ENCODE measurements around the gene FGFR2.

FGFR2 gene

DNA sequence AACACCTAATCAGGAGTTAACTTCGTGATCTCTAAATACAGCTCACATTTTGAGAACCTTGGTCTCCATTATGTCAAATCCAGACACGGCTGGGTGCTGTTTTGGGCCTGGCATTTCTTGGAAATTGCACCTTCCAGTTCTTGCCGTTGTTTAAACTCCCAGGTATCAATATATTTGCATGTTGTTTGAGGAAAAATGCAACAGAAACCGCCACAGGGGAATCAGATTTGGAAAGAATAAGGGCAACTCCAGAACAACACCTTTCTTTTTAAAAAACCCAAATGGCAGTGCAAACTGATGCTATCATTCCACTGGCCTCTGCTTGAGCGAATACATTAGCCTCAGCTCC is 162.0 kb downstream of the FGFR2 start:
- no peaks in the 10 kb centered on the region for H3K9me2 ChIP-seq (replicated peaks; ENCODE audit: control insufficient read depth, low read length)
- H3K9me3 ChIP-seq (ENCODE audit: control insufficient read depth, insufficient read depth, low read length): no peaks in the 10 kb centered on the region
- no peaks in the 10 kb centered on the region for H3K27me3 ChIP-seq (ENCODE audit: control insufficient read depth, low read length)
- H3K36me3 ChIP-seq (ENCODE audit: control insufficient read depth, low read length): no peaks in the 10 kb centered on the region
- H3K4me3 ChIP-seq (ENCODE audit: low read length): no peak overlapping the region
- H3K4me2 ChIP-seq (ENCODE audit: low read length): no peak overlapping the region
- H3K79me2 ChIP-seq (ENCODE audit: control insufficient read depth, low read length): no peaks in the 10 kb centered on the region
- H3K27ac ChIP-seq (ENCODE audit: low read depth, low read length): no peak overlapping the region
- no peaks in the 10 kb centered on the region for H3K4me1 ChIP-seq (ENCODE audit: control insufficient read depth, low read length)
- H3F3A ChIP-seq (ENCODE audit: control insufficient read depth, insufficient read depth): no peaks in the 10 kb centered on the region
- H4K20me1 ChIP-seq (ENCODE audit: control insufficient read depth, insufficient read depth, low read depth, low read length): no peaks in the 10 kb centered on the region
- no peak for TF ChIP-seq EZH2phosphoT487 (IDR thresholded peaks at IDR 0.05; ENCODE audit: borderline replicate concordance, low read length)
- TF ChIP-seq, protein P1, sequence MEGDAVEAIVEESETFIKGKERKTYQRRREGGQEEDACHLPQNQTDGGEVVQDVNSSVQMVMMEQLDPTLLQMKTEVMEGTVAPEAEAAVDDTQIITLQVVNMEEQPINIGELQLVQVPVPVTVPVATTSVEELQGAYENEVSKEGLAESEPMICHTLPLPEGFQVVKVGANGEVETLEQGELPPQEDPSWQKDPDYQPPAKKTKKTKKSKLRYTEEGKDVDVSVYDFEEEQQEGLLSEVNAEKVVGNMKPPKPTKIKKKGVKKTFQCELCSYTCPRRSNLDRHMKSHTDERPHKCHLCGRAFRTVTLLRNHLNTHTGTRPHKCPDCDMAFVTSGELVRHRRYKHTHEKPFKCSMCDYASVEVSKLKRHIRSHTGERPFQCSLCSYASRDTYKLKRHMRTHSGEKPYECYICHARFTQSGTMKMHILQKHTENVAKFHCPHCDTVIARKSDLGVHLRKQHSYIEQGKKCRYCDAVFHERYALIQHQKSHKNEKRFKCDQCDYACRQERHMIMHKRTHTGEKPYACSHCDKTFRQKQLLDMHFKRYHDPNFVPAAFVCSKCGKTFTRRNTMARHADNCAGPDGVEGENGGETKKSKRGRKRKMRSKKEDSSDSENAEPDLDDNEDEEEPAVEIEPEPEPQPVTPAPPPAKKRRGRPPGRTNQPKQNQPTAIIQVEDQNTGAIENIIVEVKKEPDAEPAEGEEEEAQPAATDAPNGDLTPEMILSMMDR (IDR thresholded peaks at IDR 0.05; ENCODE audit: low read depth, low read length, poor library complexity, severe bottlenecking): no peak

DNA sequence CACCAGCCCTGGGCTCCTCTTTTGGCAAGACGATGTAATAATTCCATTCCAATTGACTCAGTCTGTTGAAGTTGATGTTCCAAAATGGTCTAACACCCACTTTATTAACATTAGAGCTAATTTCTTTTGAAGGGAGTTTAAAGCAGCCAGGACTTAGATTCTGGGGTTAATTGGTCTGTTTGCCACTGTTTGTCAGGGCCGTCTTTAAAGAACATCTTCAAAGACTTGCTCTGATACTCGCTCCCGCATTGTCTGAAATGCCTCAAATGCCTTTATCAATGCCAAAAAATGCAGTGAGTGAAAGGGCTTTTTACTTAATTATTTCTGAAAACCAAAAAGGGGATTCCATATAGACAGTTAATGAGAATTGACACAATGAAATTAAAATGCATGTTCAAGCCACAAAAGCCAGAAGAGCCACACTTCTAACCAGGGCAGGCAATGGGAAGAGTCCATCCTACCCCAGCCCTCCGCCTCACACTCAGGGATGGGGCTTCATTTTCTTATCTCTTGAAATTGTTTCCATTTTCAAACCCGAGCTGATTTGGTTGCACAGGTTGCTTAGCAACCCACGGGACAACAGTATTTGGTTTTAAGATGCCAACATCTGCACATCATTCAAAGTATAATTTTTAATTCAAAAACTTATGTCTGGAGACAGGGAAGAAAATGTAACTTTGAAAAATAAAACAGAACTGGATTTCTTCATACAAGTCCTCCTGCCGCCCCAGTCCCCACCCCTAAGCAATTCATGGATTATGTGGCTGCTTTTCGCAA is 163.0 kb downstream of the FGFR2 start:
- Histone ChIP-seq H3K27me3 (ENCODE audit: control insufficient read depth, low read length) (no peaks in the 10 kb centered on the region), H3K4me1 (ENCODE audit: control insufficient read depth, low read length) (no peaks in the 10 kb centered on the region), H3K36me3 (ENCODE audit: control insufficient read depth, low read length) (no peaks in the 10 kb centered on the region), H3F3A (ENCODE audit: control insufficient read depth, insufficient read depth) (no peaks in the 10 kb centered on the region), H3K4me3 (ENCODE audit: low read length) (no peak overlapping the region), H3K4me2 (ENCODE audit: low read length) (no peak overlapping the region), H3K27ac (ENCODE audit: low read depth, low read length) (no peak overlapping the region), H3K9me3 (ENCODE audit: control insufficient read depth, insufficient read depth, low read length) (no peaks in the 10 kb centered on the region), H3K9me2 (replicated peaks; ENCODE audit: control insufficient read depth, low read length) (no peaks in the 10 kb centered on the region), H3K79me2 (ENCODE audit: control insufficient read depth, low read length) (no peaks in the 10 kb centered on the region), H4K20me1 (ENCODE audit: control insufficient read depth, insufficient read depth, low read depth, low read length) (no peaks in the 10 kb centered on the region)
- TF ChIP-seq EZH2phosphoT487 (IDR thresholded peaks at IDR 0.05; ENCODE audit: borderline replicate concordance, low read length): no peak
- TF ChIP-seq, protein P1 (IDR thresholded peaks at IDR 0.05; ENCODE audit: low read depth, low read length, poor library complexity, severe bottlenecking): no peak

DNA sequence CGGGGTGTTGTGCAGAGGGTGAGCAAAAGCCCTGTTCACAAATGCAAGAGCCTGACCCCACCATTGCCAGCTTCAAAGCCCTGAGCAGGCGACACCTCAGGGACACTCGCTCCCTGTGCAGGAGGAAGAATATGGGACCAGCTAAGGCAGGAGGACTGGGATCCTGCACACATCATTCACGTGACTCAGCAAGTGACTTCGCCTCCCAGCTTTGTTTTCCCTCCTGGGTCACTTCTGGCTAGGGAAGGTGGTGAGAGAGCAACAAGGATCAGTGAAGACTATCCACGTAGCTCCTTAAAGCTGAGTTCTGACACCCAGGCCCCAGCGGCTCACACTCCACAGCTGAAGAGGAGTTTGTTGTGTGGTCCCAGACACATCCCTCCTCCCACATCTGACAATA is 164.3 kb downstream of the FGFR2 start:
- Histone ChIP-seq H3K4me1 (ENCODE audit: control insufficient read depth, low read length) (no peaks in the 10 kb centered on the region), H3K9me2 (replicated peaks; ENCODE audit: control insufficient read depth, low read length) (no peaks in the 10 kb centered on the region), H3K27ac (ENCODE audit: low read depth, low read length) (no peak overlapping the region), H3K4me3 (ENCODE audit: low read length) (no peak overlapping the region), H3K79me2 (ENCODE audit: control insufficient read depth, low read length) (no peaks in the 10 kb centered on the region), H3K36me3 (ENCODE audit: control insufficient read depth, low read length) (no peaks in the 10 kb centered on the region), H3K4me2 (ENCODE audit: low read length) (no peak overlapping the region), H3F3A (ENCODE audit: control insufficient read depth, insufficient read depth) (no peaks in the 10 kb centered on the region), H3K9me3 (ENCODE audit: control insufficient read depth, insufficient read depth, low read length) (no peaks in the 10 kb centered on the region), H4K20me1 (ENCODE audit: control insufficient read depth, insufficient read depth, low read depth, low read length) (no peaks in the 10 kb centered on the region), H3K27me3 (ENCODE audit: control insufficient read depth, low read length) (no peaks in the 10 kb centered on the region)
- TF ChIP-seq, protein P1 (IDR thresholded peaks at IDR 0.05; ENCODE audit: low read depth, low read length, poor library complexity, severe bottlenecking): no peak
- no peak for TF ChIP-seq EZH2phosphoT487 (IDR thresholded peaks at IDR 0.05; ENCODE audit: borderline replicate concordance, low read length)
